Measurements from ENCODE around the gene FER. TPM values are rescaled to one million over a fixed set of nuclear protein-coding genes. Genes with fewer than 3 reads are reported as not detected.

The FER gene
- polyA plus RNA-seq, 1 experiment = 19.0 TPM

- no peak overlapping the region for H3K4me3 ChIP-seq (ENCODE audit: low read depth, low read length)
- H3K9me3 ChIP-seq (ENCODE audit: control insufficient read depth, insufficient read depth, low read length) = no peaks in the 10 kb centered on the region
- CTCF ChIA-PET = no interaction called here
- TF ChIP-seq CTCF (IDR thresholded peaks at IDR 0.05; ENCODE audit: low read depth, low read length) = no peak
- H3K27ac ChIP-seq (ENCODE audit: low read depth, low read length) = no peak overlapping the region
- H3K27me3 ChIP-seq (ENCODE audit: control insufficient read depth, insufficient read depth, low read length) = no peaks in the 10 kb centered on the region
- POLR2A ChIA-PET = no interaction called here
- no peak for DNase-seq (ENCODE audit: low read depth, low spot score)
Observed at GRCh38 chr5:109177782-109178181, 430.1 kb downstream of the FER start.

GRCh38 chr5:109180668-109181067, 433.0 kb downstream of the FER start:
- no peak overlapping the region for H3K27ac ChIP-seq (ENCODE audit: low read depth, low read length)
- H3K4me3 ChIP-seq (ENCODE audit: low read depth, low read length) = no peak overlapping the region
- ChIA-PET POLR2A (no interaction called here), CTCF (no interaction called here)
- H3K9me3 ChIP-seq (ENCODE audit: control insufficient read depth, insufficient read depth, low read length) = no peaks in the 10 kb centered on the region
- no peaks in the 10 kb centered on the region for H3K27me3 ChIP-seq (ENCODE audit: control insufficient read depth, insufficient read depth, low read length)
- no peak for TF ChIP-seq CTCF (IDR thresholded peaks at IDR 0.05; ENCODE audit: low read depth, low read length)
- no peak for DNase-seq (ENCODE audit: low read depth, low spot score)

GRCh38 chr5:109186759-109187158, 439.1 kb downstream of the FER start:
- ChIA-PET POLR2A (no interaction called here), CTCF (no interaction called here)
- DNase-seq (ENCODE audit: low read depth, low spot score) = no peak
- H3K27ac ChIP-seq (ENCODE audit: low read depth, low read length) = no peak overlapping the region
- no peak for TF ChIP-seq CTCF (IDR thresholded peaks at IDR 0.05; ENCODE audit: low read depth, low read length)
- H3K27me3 ChIP-seq (ENCODE audit: control insufficient read depth, insufficient read depth, low read length) = no peaks in the 10 kb centered on the region
- H3K9me3 ChIP-seq (ENCODE audit: control insufficient read depth, insufficient read depth, low read length) = no peaks in the 10 kb centered on the region
- H3K4me3 ChIP-seq (ENCODE audit: low read depth, low read length) = no peak overlapping the region

GRCh38 chr5:109191153-109191558, 443.5 kb downstream of the FER start:
- no peak for DNase-seq (ENCODE audit: low read depth, low spot score)
- Histone ChIP-seq H3K4me3 (ENCODE audit: low read depth, low read length) (no peak overlapping the region), H3K9me3 (ENCODE audit: control insufficient read depth, insufficient read depth, low read length) (no peaks in the 10 kb centered on the region), H3K27me3 (ENCODE audit: control insufficient read depth, insufficient read depth, low read length) (no peaks in the 10 kb centered on the region), H3K27ac (ENCODE audit: low read depth, low read length) (no peak overlapping the region)
- TF ChIP-seq CTCF (IDR thresholded peaks at IDR 0.05; ENCODE audit: low read depth, low read length) = no peak
- CTCF ChIA-PET = no interaction called here
- POLR2A ChIA-PET = no interaction called here

- TF ChIP-seq CTCF (IDR thresholded peaks at IDR 0.05; ENCODE audit: low read depth, low read length) = no peak
- Histone ChIP-seq H3K27me3 (ENCODE audit: control insufficient read depth, insufficient read depth, low read length) (no peaks in the 10 kb centered on the region), H3K4me3 (ENCODE audit: low read depth, low read length) (no peak overlapping the region), H3K9me3 (ENCODE audit: control insufficient read depth, insufficient read depth, low read length) (no peaks in the 10 kb centered on the region), H3K27ac (ENCODE audit: low read depth, low read length) (no peak overlapping the region)
- no peak for DNase-seq (ENCODE audit: low read depth, low spot score)
- POLR2A ChIA-PET = no interaction called here
- CTCF ChIA-PET = interaction anchor here (1.5 kb wide), 1 partner anchor 550 kb away, joined by 4 read pairs; no protein-coding TSS in a partner anchor
Observed at GRCh38 chr5:109192027-109192426, 444.3 kb downstream of the FER start.

Measured in AG04450 (cell line).